GM04503 (cell line): ENCODE results near the gene FBXL12.
"Not testable (repeated sequence)": the region's sequence is repeated elsewhere in the genome, so short reads cannot be mapped to it uniquely, and the experiment has no call there.

Experiments used
- DNase-seq: peaks from one replicate; pipeline ENCODE4 v3.0.0-alpha.2; 2012; ENCODE audit warnings: low read depth

The FBXL12 gene

DNA sequence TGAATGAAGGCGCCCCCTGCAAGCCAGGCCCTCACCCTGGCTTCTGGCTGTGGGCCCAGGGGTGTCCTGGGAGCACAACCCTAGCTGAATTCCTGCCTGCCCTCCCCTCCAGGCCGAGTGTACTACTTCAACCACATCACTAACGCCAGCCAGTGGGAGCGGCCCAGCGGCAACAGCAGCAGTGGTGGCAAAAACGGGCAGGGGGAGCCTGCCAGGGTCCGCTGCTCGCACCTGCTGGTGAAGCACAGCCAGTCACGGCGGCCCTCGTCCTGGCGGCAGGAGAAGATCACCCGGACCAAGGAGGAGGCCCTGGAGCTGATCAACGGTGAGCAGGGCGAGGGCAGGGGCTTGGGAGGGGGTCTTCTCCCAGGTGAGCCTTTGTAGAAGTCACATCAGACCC lies 19.4 kb upstream of the FBXL12 start:
- no peak for DNase-seq

DNA sequence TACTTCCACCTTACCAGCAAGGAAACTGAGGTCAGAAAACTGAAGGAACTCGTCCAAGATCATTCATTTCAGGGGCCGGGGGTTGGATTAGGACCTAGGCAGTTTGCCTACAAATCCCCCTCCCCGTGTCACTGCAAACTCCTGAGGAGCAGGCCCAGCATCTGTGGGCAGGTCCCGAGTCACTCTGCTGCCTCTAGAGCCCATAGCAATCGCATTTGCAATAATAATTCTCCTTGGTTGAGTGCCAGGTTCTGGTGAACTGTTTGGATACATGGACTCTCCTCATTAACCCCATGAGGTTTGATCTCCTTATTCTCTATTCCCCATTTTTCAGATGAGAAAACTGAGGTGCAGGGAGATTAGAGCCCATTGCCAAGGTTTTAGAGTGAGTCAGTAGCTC lies 17.1 kb upstream of the FBXL12 start:
- no peak for DNase-seq

DNA sequence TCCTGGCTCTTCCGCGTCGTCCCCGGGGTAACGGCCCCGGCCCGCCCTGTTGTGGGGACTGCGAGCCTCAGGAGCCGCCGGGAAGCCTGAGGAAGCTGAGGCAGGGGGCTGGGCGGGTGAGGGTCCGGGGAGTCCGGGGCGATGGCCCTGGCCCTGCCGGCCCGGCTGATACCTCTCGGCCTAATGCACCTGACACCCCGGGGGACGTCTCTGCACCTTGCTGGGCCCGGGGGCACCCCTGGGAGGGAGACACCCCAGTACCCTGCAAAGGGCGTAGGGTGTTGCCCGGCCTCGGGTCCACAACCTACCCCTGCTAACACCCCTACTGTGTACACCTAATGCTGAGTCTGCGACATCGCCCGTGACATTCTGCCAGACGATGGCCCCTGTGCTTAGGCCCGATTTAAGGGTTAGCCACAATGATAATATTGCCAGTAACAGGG lies 16.6 kb upstream of the FBXL12 start:
- DNase-seq = no peak

GRCh38 chr19:9834726-9835506 lies 16.0 kb upstream of the FBXL12 start, which contains the start of gene PIN1:
Gene PIN1 (plus strand): TSS chr19:9835318. CDS start chr19:9835345, 27 bp downstream.
- peak; percentile 88 for DNase-seq

- DNase-seq = no peak
These were observed 15.4 kb upstream of the FBXL12 start for GRCh38 chr19:9834307-9834725.

DNA sequence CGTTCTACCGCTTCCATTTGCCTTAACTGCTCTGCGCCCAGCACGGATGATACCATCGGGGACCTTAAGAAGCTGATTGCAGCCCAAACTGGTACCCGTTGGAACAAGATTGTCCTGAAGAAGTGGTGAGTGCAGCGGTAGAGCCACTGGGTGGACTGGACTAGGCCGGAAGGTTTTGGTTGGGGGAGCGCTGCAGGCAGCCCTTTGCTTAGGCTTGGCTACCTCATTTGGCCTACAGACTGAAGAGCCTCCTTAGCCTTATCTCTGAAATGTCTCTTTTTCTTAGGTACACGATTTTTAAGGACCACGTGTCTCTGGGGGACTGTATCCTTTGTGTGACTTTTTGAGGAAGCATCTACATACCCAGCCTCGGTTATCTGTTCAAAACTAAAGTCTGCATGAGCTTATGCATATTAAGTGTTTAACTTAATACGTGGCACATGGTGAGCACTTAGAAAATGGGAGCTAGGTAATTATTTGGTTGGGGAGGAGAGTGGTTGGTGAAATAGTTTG lies 9.7 kb upstream of the FBXL12 start:
- no peak for DNase-seq

DNA sequence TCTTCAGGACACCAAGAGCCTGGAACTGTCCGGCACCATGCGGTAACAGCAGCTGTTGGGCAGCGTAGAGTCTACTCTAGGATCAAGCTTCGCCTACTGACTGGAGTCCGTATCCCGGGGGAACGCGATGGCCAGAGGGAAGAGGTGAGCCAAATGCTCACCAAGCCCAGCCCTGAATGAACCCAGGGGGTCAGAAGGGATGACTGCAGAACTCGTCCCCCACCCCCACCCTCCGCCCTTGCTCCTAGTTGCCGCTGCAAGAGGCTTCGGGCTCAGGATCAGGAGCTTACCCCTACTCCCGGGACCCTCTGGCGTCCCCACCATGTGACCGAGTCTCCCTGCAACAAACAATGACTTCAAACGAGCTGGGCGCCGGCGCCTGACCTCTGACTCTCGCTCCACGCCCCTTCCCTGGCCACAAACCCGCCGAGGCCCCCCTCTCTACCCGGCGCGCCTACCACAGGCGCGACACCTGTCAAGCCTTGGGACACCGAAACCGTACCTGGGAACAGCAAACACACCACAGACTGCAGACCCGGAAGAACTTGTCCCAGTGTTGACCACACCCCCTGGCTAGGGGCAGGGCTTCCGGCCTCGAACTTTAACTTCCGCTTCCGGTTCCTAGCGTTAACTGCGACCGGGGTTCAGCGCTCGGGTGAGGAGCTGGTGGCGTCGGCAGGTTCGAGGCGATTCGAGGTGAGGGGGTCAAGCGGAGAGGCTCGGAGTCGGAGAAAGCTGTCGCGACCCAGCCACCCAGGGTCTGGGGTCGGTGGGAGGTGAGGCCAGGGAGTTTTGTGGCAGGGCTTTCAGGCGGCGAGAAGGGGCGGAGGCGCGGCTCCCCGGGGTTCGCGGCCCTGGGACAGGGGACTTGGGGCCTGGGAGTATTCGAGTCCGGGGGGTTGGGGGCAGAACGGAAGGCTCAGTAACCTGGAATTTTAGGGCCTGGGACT lies 8.7 kb upstream of the FBXL12 start, which contains the start of gene UBL5:
Gene UBL5 (plus strand): TSS at position 630 of the 950 bp plus-strand sequence. CDS start 420 bp downstream, outside the sequence.
- peak; percentile 34 for DNase-seq

- DNase-seq = no peak
These were observed 4.9 kb upstream of the FBXL12 start for GRCh38 chr19:9823816-9824215.

- not testable (repeated sequence) for DNase-seq
These were observed 1.2 kb upstream of the FBXL12 start for GRCh38 chr19:9820034-9820433.

GRCh38 chr19:9819596-9819909 lies 674 bp upstream of the FBXL12 start:
- no peak for DNase-seq

GRCh38 chr19:9818175-9818733 lies 625 bp downstream of the FBXL12 start:
- no peak for DNase-seq

DNA sequence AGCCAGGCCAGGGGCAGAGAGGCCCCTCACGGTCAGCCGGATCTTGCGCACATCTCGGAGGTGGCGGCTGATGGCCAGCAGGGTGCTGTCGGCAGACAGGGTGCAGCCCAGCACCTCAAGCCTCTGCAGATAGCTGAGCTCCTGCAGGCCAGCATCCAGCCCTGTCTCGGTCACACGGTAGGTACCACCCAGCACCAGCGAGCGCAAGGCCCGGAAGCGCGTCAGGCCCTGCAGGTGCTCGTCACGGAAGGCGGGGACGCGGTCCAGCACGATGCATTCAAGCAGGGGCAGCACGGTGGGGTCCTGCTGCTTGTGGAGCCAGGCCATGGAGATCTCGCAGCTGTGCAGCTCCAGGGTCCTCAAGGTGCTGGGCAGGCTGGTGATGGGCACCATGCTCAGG lies 7.7 kb downstream of the FBXL12 start:
- DNase-seq = no peak

- no peak for DNase-seq
These were observed 9.7 kb downstream of the FBXL12 start for GRCh38 chr19:9808855-9809824.

GRCh38 chr19:9806803-9807202 lies 12.1 kb downstream of the FBXL12 start:
- DNase-seq = no peak

DNA sequence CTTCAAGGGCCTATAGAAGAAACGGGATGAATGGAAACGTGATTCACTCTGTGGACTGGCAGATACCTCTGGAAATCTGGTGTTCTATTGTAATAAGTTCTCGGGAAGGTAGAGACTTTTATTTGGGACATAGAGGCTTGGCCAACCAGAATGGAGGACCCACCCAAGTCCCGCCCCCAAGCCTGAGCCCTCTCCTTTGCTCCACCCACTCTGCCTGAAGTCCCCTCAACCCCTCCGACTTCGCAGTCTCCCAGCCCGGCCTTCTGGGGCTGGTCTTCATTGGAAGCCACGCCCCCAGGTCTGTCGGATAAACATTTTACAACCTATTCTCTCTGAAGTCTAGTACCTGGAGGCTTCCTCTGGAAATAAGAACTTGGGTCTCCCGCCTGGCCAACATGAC lies 16.9 kb downstream of the FBXL12 start:
- DNase-seq = no peak

DNA sequence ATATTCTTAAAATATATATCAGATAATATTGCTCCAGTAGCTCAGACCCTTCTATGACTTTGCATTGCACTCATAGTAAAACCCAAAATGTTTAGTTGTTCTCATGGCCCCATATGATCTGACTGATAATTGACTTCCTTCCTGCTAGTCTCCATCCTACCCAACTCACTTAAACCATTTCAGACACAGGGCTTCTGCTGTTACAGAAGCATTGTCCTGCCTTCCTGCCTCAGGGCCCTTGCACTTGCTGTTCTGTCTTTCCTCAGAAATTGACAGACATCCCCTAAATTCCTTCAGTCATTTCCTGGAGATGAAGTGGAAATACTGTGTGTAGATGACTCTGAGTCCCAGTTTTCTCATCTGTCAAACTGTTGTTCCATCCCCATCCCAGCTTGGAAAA lies 19.7 kb downstream of the FBXL12 start:
- no peak for DNase-seq

GRCh38 chr19:9797871-9798270 lies 21.0 kb downstream of the FBXL12 start:
- DNase-seq = no peak

- peak; percentile 61 for DNase-seq
These were observed 22.6 kb downstream of the FBXL12 start for GRCh38 chr19:9796113-9796773.

- DNase-seq = no peak
These were observed 25.7 kb downstream of the FBXL12 start for GRCh38 chr19:9793071-9793591.
